ENCODE measurements around the gene NEURL1. TPM values are rescaled to one million over a fixed set of nuclear protein-coding genes. Genes with fewer than 3 reads are reported as not detected.

The NEURL1 gene
- total and polyA plus RNA-seq, 5 donors: 0.11 to 0.20 (median 0.16) TPM

DNA sequence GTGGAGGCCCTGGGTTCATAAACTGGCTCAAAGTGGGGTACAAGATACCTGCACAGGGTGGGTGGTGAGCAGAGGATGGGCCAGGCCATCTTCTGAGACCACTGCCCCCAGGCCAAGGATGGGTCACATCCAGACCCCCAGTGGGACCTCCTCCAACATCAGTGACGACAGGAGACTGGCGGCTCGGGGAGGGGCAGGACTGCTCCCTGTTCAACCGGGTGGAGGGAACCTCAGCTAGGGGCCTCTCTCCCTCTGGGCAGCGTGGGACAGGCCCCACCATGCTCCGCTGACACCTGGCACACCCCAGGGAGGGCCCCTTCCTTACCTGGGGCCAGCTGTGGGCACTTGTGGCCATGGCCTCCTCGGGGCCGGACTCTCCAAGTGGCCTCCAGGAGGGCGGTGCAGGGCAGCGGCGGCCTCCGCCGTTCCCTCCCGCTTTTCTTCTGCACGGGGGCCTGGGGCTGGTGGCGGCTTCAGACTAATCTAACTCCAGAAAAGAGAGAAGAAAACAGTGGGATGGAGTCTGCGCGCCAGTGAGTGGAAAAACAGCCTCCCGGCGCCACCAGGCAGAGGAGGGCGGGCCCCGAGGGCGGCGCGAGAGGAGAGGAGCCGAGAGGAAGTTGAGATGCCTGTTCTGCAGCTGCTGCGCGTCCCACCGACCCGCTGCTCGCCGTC lies 41.5 kb upstream of the NEURL1 start, which contains the start of gene CALHM2:
Gene CALHM2 (minus strand): TSS at position 540 of the 675 bp plus-strand sequence. CDS start 2,429 bp downstream, outside the sequence.
- H3K27me3 ChIP-seq (ENCODE audit: control insufficient read depth, insufficient read depth): no peaks in the 10 kb centered on the region
- H3K9me3 ChIP-seq (ENCODE audit: control insufficient read depth, low read length): no peaks in the 10 kb centered on the region
- DNase-seq: peak; percentile 78 to 92 (median 91)
- intact Hi-C loops (cut with DNase I): no loop called here
- H3K4me1 ChIP-seq (ENCODE audit: control insufficient read depth, insufficient read depth, low read length): peaks cover 11% of the 10 kb centered on the region
- peak; percentile 74 to 79 for ATAC-seq
- WGBS: 4% methylated on average over 32 of the region's 32 CpGs
- peak within 1 kb of the TSS; percentile 69 for H3K4me3 ChIP-seq (ENCODE audit: low read length)
- peak within 1 kb of the TSS; percentile 92 for H3K27ac ChIP-seq (ENCODE audit: low read length)

DNA sequence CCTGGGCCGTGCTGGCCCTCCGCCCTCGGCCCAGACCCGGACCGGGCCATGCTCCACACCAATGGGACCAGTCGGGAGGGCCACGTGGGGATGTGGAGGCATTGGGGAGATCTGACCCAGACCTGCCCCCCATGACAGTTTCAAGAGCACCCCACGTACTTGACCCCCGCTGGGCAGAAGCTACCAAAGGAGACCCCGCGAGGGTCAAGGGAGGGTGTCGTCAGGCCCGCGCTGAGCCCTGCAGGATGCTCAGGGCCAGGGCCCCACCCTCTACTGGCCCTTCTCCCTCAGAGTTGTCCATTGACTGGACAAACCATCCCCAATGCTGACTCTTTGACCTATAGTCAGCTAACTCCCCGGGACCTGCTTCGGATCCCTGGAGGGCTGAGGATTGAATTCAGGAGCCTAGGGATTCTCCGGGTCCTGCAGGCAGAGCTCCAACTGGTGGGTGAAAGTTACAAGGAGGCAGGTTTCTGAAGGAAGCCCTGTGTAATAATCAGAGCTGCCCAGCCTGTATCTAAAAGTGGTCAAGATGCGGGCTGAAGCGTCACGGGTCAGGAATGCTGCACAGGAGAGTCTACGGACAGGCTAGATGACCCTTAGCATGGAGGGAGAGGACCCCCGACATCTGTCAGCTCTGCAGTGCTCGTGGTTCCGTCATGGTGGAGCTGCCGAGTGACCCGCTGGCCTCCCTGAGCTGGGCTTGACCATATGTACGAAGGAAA lies 40.8 kb upstream of the NEURL1 start:
- peak overlapping the region; percentile 69 for H3K4me3 ChIP-seq (ENCODE audit: low read length)
- ATAC-seq (peak; percentile 0 to 1), DNase-seq (no peak)
- peak overlapping the region; percentile 40 for H3K27ac ChIP-seq (ENCODE audit: low read length)
- intact Hi-C loops (cut with DNase I): no loop called here
- 28% methylated on average over 27 of the region's 27 CpGs for WGBS
- no peaks in the 10 kb centered on the region for H3K27me3 ChIP-seq (ENCODE audit: control insufficient read depth, insufficient read depth)
- no peaks in the 10 kb centered on the region for H3K9me3 ChIP-seq (ENCODE audit: control insufficient read depth, low read length)
- H3K4me1 ChIP-seq (ENCODE audit: control insufficient read depth, insufficient read depth, low read length): peaks cover 4% of the 10 kb centered on the region

DNA sequence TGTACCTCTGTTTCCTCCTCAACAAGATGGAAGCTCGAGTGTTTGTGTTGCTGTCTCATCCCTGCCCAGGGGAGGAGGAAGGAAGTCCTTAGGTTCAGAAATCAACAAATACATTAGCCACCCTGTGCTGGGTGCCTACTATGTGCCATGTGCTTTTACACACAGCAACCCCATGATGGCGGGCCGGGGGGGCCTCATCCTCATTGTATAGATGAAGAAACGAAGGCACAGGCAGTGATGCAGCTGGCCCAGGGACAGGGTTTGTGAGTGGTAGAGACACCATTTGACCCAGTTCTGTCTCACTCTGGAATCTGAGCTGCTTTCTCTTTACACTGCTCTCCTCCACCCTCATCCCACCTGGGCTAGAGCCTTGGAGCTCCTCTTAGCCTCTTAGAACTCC lies 39.5 kb upstream of the NEURL1 start:
- Histone ChIP-seq H3K9me3 (ENCODE audit: control insufficient read depth, low read length) (no peaks in the 10 kb centered on the region), H3K27me3 (ENCODE audit: control insufficient read depth, insufficient read depth) (no peaks in the 10 kb centered on the region), H3K27ac (ENCODE audit: low read length) (no peak overlapping the region), H3K4me1 (ENCODE audit: control insufficient read depth, insufficient read depth, low read length) (peaks cover 4% of the 10 kb centered on the region), H3K4me3 (ENCODE audit: low read length) (no peak overlapping the region)
- WGBS: 86% methylated on average over 4 of the region's 4 CpGs
- ATAC-seq (no peak), DNase-seq (no peak)
- intact Hi-C loops (cut with DNase I): no loop called here

DNA sequence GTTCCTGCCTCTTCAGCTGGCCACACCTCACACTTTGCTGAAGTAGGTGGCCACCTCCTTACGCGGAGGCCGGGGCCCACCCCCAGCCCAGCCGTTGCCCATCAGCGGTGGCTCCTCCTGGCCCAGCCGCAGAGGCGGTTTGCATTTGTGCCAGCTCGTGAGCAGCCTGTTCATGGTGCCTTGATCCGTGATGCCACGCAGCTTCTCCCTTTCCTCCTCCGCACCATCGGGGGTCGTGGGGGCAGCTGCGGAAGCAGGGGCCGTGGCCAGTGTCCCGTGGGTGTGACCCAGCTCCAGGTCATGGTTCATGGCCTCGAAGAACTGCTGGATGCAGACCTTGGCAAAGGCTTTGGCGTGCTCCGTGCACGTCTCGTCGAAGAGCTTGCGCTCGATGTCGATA lies 38.3 kb upstream of the NEURL1 start:
- H3K27me3 ChIP-seq (ENCODE audit: control insufficient read depth, insufficient read depth): no peaks in the 10 kb centered on the region
- no peak for ATAC-seq
- intact Hi-C loops (cut with DNase I): no loop called here
- WGBS: 88% methylated on average over 25 of the region's 25 CpGs
- no peak overlapping the region for H3K27ac ChIP-seq (ENCODE audit: low read length)
- DNase-seq: peak in 2 of 3 donors; percentile 48 to 53
- no peaks in the 10 kb centered on the region for H3K9me3 ChIP-seq (ENCODE audit: control insufficient read depth, low read length)
- no peak overlapping the region for H3K4me3 ChIP-seq (ENCODE audit: low read length)
- no peaks in the 10 kb centered on the region for H3K4me1 ChIP-seq (ENCODE audit: control insufficient read depth, insufficient read depth, low read length)

DNA sequence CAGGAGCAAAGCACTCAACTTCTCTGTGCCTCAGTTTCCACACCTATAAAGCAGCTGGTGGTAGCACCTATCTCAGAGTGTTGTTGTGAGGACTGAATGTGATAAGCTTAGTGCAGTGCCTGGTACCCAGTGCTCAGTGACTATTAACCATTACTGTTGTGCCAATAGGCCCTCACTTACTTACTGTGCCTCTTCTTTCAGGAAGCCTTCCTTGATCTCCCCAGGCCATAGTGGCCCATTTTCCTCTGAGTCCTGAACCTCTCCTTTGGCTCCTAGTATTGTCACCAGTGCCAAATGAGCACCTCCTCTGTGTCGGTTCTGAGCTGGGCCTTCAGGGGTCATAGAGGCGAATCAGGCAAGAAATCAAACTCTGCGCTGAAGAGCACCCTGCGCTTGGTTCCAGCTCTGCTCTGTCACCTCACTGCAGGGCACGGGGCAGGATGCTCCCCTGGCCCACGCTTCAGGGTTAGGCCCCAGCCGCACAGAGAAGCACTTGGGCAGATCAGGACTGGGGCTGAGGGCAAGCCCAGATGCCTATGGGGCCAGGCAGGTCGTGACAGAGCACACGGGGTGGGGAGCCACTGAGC lies 37.3 kb upstream of the NEURL1 start:
- Histone ChIP-seq H3K27me3 (ENCODE audit: control insufficient read depth, insufficient read depth) (no peaks in the 10 kb centered on the region), H3K4me3 (ENCODE audit: low read length) (no peak overlapping the region)
- ATAC-seq: no peak

DNA sequence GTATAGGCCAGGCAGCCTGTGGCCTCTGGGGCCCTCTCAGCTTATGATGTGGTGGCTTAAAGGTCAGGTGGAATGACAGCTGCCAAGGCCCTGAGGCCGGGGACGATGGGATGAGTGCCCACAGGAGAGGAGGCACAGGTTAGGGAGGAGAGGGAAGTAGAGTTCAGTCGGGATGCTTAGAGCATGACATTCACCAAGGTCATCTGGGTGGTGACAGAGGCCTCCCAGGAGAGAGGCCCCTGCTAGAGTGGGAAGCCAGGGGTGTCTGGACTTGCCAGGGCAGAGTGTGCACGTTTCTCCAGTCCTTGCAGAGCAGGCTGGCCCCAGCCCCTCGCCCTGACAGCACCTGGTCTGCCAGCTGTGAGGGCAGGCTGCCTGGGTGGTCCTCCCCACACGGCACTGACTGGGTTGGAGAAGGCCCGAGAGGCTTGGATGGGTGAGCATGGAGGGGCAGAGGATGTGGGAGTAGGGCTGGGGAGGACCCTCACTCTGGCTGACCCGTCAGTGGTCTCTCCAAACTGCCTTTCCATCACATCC lies 36.3 kb upstream of the NEURL1 start:
- H3K27me3 ChIP-seq (ENCODE audit: control insufficient read depth, insufficient read depth): no peaks in the 10 kb centered on the region
- DNase-seq (no peak), ATAC-seq (no peak)
- 78% methylated on average over 8 of the region's 8 CpGs for WGBS
- intact Hi-C loops (cut with DNase I): no loop called here
- no peak overlapping the region for H3K4me3 ChIP-seq (ENCODE audit: low read length)
- no peaks in the 10 kb centered on the region for H3K9me3 ChIP-seq (ENCODE audit: control insufficient read depth, low read length)
- H3K4me1 ChIP-seq (ENCODE audit: control insufficient read depth, insufficient read depth, low read length): no peaks in the 10 kb centered on the region
- H3K27ac ChIP-seq (ENCODE audit: low read length): no peak overlapping the region

More for the DNA sequence above, 37.3 kb upstream of the NEURL1 start:
- H3K4me1 ChIP-seq (ENCODE audit: control insufficient read depth, insufficient read depth, low read length): no peaks in the 10 kb centered on the region
- DNase-seq: no peak
- H3K27ac ChIP-seq (ENCODE audit: low read length): no peak overlapping the region
- H3K9me3 ChIP-seq (ENCODE audit: control insufficient read depth, low read length): no peaks in the 10 kb centered on the region
- 90% methylated on average over 9 of the region's 9 CpGs for WGBS
- intact Hi-C loops (cut with DNase I): no loop called here

DNA sequence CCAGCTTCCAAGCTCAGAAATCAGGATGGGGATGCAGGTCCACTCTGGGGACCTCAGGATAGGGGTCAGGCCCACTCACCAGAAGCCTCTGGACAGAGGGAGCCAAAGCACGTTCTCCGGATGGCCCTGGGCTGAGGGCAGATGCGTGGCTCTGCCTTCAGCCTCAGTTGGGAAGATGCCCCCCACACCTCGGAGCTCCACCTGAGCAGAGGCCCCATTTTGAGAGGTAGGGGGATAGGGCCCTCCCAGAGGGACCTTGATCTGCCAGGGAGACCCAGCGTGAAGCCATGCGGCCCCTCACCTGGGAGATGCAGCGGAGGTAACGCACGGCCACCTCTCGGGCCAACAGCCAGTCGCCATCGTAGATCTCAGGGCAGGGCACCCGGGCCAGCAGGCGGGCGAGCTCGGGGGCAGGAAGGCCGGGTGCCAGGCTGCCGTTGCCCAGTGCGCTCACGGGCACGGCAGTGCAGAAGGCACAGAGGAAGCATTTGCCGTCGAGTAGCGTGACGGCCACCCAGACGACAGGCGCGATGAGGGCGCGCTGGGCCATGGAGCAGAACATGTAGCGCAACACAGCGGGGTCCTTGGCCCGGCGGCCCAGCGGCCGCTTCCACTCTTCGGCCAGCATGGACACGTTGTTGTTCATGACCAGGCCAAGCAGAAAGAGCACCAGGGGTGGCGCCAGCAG lies 35.5 kb upstream of the NEURL1 start:
- DNase-seq (peak in 1 of 3 donors; percentile 54), ATAC-seq (no peak)
- H3K27me3 ChIP-seq (ENCODE audit: control insufficient read depth, insufficient read depth): no peaks in the 10 kb centered on the region
- intact Hi-C loops (cut with DNase I): no loop called here
- H3K4me3 ChIP-seq (ENCODE audit: low read length): no peak overlapping the region
- no peaks in the 10 kb centered on the region for H3K4me1 ChIP-seq (ENCODE audit: control insufficient read depth, insufficient read depth, low read length)
- no peaks in the 10 kb centered on the region for H3K9me3 ChIP-seq (ENCODE audit: control insufficient read depth, low read length)
- WGBS: 97% methylated on average over 39 of the region's 39 CpGs
- no peak overlapping the region for H3K27ac ChIP-seq (ENCODE audit: low read length)

DNA sequence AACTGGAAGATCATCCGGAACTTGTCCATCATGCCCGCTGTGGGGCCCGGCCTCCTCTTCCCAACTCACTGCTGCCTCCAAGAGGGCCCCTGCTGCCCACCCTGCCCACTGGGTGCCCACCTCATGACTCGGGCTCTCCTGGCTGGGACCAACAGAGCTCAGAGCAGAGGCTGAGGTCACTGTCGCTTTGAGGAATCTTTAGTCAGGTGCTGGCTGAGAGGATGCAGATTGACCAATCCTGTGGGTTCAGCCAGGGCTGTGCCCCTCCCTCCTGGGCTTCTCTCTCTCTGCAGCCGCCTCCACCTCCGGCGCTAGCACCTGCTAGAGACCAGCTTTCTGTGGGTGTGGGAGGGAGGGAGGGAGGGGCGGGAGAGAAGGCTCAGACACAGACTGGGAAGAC lies 34.8 kb upstream of the NEURL1 start, which contains the start of gene CALHM1:
Gene CALHM1 (minus strand): TSS at position 181 of the 400 bp plus-strand sequence. CDS start 149 bp downstream, at position 32.
- ATAC-seq (no peak), DNase-seq (no peak)
- H3K4me1 ChIP-seq (ENCODE audit: control insufficient read depth, insufficient read depth, low read length): no peaks in the 10 kb centered on the region
- no peaks in the 10 kb centered on the region for H3K9me3 ChIP-seq (ENCODE audit: control insufficient read depth, low read length)
- H3K27me3 ChIP-seq (ENCODE audit: control insufficient read depth, insufficient read depth): no peaks in the 10 kb centered on the region
- no peak within 1 kb of the TSS for H3K27ac ChIP-seq (ENCODE audit: low read length)
- no peak within 1 kb of the TSS for H3K4me3 ChIP-seq (ENCODE audit: low read length)
- 72% methylated on average over 9 of the region's 9 CpGs for WGBS
- intact Hi-C loops (cut with DNase I): no loop called here

DNA sequence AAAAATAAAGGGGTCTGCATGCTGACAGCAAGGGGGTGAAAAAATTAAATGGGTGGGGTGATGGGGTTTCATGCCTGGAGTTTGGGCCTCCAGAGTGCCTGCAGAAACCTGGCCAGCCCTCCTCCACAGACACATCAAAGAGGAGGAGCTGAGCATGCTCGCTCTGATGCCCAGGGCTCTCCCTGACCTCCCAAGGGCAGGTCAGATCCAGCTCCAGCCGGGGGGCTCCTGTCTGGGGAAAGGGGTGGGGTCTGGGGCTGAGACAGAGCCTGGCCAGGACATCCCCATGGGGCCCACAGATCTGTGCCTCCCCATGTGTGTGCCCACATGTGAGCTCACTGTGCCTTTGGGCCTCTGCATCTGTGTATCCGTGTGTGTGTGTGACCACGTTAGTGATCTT lies 33.9 kb upstream of the NEURL1 start:
- Histone ChIP-seq H3K9me3 (ENCODE audit: control insufficient read depth, low read length) (no peaks in the 10 kb centered on the region), H3K4me1 (ENCODE audit: control insufficient read depth, insufficient read depth, low read length) (no peaks in the 10 kb centered on the region), H3K27me3 (ENCODE audit: control insufficient read depth, insufficient read depth) (no peaks in the 10 kb centered on the region), H3K27ac (ENCODE audit: low read length) (no peak overlapping the region), H3K4me3 (ENCODE audit: low read length) (no peak overlapping the region)
- no peak for DNase-seq
- intact Hi-C loops (cut with DNase I): no loop called here
- WGBS: 57% methylated on average over 4 of the region's 4 CpGs
- no peak for ATAC-seq

DNA sequence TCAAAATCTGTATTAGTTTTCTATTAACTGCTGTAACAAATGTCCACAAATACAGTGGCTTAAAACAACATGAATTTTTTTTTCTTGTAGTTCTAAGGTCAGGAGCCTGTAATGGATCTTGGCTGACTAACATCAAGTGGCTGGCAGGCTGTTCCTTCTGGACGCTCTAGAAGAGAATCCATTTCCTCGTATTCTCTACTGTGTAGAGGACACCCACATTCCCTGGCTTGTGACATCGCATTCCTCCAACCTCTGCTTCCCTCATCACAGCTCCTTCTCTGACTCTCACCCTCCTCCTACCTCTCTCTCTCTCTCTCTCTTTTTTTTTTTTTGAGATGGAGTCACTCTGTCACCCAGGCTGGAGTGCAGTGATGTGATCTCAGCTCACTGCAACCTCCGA lies 30.0 kb upstream of the NEURL1 start:
- intact Hi-C loops (cut with DNase I): no loop called here
- WGBS: 63% methylated on average over 4 of the region's 4 CpGs
- H3K27me3 ChIP-seq (ENCODE audit: control insufficient read depth, insufficient read depth): no peaks in the 10 kb centered on the region
- H3K27ac ChIP-seq (ENCODE audit: low read length): no peak overlapping the region
- no peaks in the 10 kb centered on the region for H3K9me3 ChIP-seq (ENCODE audit: control insufficient read depth, low read length)
- no peak for ATAC-seq
- no peak overlapping the region for H3K4me3 ChIP-seq (ENCODE audit: low read length)
- H3K4me1 ChIP-seq (ENCODE audit: control insufficient read depth, insufficient read depth, low read length): no peaks in the 10 kb centered on the region
- no peak for DNase-seq
